Activated T-cell treated with anti-CD3 and anti-CD28 coated beads, Interleukin-2, amount 50 U/mL, for 48 hours (primary cell): ENCODE data around the gene CRABP1.
"Not testable (repeated sequence)": the region's sequence is repeated elsewhere in the genome, so short reads cannot be mapped to it uniquely, and the experiment has no call there.

Experiments used
- DNase-seq, 2 experiments: peaks; one replicate each; pipeline ENCODE4 v3.0.0-alpha.2; 2020

Gene CRABP1

GRCh38 chr15:78380143-78380542, 40.0 kb downstream of the CRABP1 start:
- not testable (repeated sequence) for DNase-seq

DNA sequence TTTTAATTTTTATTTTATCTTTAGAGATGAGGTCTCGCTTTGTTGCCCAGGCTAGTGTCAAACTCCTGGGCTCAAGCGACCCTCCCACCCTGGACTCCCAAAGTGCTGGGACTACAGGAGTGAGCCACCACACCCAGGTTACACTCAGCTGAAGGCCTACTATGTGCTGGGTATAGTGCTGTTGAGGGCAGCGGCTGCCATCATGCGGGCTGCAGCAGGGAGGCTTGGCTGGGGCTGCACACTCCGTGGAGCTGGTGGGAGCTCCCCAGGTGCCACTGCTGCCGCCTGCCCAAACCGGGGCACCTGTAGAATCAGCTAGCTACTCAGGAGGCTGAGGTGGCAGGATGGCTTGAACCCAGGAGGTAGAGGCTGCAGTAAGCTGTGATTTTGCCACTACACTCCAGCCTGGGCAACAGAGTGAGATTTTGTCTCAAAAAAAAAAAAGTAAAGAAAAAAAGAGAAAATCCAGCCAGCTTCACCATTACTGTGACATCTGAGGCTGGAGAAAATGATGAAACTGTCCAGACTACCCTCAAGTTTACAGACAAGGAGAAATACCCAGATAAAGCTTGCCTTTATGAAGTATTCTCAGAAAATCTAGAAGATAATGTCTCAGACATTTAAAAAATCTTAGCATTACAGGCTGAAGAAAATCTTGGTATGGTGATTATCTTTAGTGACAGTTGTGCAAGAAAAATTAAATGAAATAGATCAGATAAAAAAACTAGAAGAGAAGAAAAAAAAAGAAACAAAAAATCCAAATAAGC, 42.1 kb downstream of the CRABP1 start:
- no peak for DNase-seq

GRCh38 chr15:78384651-78385050, 44.5 kb downstream of the CRABP1 start:
- no peak for DNase-seq

- DNase-seq = no peak
Measured at GRCh38 chr15:78387246-78388037, 47.3 kb downstream of the CRABP1 start.

DNA sequence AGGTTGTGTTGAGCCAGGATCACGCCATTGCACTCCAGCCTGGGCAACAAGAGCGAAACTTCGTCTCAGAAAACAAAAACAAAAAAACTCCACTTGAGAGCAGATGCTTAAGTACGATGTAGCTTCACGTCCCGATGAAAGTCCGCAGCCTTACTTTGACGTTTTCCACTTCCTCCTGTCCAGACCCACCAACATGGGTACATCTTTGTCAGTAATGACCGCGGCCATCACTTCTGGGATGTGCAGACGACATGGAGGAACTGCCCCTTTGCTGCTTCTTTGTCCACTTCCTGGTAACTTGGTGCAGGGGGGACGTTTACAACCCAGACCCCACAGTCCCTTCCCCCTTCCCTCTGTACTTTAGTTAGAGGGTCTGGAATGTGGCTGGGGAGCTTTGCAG, 48.7 kb downstream of the CRABP1 start:
- no peak for DNase-seq

DNA sequence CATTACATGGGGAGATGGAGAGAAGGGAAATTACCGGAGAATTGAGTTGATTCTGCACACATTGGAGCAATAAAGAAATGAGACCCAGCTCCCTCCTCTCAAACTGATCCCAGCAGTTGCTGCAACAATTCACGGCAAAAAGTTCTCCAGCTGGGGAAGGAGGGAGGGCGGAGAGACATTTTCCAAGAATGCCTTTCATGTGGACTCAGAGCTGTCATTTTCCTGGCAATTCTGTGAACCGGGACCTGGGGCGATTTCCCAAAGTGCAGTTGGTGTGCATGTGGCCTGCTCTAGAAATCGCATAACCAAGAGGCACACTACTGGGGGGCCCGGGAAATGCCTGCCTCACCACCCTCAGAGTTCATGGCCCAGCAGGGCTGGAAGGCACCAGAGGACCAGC, 49.2 kb downstream of the CRABP1 start:
- DNase-seq = no peak

- DNase-seq = no peak
Measured at GRCh38 chr15:78389738-78390137, 49.6 kb downstream of the CRABP1 start.

- no peak for DNase-seq
Measured at GRCh38 chr15:78390242-78390641, 50.1 kb downstream of the CRABP1 start.

DNA sequence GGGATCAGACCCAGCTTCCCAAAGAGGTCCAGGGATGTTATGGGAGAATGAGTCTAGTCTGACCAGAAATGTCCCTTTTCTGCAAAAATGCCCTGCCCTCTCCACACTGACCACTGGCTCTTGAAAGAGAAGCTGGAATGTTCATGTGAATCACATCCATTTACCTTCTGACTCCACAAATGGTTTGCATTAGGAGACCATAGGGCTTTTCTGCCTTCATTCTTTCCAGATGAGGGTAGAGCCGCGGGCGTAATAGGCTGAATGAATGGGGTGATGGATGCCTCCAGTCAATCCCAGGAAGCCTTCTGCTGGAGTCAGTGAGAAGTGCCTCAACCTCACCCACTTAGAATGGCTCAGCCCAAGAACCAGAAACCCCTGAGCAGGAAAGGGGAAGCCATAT, 50.7 kb downstream of the CRABP1 start:
- DNase-seq = no peak

- no peak for DNase-seq
Measured at GRCh38 chr15:78391781-78392180, 51.6 kb downstream of the CRABP1 start.

DNA sequence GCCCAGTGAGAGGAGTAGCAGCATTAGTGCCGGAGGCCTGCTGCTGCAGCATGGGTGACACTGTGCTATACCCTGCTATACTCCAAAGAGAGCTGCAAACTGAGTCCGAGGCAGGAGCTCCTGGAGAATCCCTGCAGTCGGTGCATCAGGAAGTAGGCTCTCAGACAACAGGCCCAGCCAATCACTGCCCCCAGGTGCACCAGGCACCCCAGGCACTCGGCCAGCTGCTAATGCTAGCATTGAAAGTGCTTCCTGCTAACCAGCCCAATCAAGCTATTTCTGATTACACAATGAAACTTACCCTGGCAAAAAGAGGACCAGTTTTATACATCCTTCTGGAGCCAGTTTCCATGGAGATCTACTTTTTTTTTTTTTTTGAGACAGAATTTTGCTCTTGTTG, 52.3 kb downstream of the CRABP1 start:
- DNase-seq = no peak

DNA sequence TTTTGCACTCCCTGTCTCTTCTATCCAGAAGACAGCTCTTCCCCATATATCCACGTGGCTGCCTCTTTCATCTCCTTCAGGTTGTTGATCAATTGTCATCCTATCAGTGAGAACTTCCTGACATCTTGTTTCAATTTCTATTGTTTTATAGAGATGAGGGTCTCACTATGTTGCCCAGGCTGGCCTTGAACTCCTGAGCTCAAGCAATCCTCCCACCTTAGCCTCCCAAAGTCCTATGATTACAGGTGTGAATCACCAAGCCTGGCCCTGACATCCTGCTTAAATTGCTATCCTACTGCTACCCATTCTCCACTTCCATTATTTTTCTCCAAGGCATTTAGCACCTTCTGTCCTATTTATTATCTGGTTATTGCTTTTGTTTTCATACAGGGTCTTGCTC, 53.0 kb downstream of the CRABP1 start:
- DNase-seq = no peak

DNA sequence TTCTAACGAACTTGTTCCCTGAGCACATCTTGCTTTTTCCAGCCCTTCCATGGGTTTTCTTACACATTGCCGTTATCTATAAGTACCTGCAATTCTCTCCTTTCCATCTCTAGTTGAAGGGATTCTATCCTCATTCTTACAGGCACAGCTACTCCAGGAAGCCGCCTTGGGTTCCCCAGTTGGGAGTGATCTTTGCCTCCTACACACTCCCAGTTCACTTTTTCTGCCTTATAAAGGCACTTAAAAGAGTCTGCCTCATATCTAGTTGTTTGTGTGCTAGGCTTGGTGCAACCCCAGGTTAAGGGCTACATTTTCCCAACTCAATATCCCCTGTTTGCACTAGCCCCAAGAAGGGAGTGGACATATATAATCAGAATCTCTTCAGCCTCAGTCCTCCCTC, 53.9 kb downstream of the CRABP1 start:
- no peak for DNase-seq

DNA sequence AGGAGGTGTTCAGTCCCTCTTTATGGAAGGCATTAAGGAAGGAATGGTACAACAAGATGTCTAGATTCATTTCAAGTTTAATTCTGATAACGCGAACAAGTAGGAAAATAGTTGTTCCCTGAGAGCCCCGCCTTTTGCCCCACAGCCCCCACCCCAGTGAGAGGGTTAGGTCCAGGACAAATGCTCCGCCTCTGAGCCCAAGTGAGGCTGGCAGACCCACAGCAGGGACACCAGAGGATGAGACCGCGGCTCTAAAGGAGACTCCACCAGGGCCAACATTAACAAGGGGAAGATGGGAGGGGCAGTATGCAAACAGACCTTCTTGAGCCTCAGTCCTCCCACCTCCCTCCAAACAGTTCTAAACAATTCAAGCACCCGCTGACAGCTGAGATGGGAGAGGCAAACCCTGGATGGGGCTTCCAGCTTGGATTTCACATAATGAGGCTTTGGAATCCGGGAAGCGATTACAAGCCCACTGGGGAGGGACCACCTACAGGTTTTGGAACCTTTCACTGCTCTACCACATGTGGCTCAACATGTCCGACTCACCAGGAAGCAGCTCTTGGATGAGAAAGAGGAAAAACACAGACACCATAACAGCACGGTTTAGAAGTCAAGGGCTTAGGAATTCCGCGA, 54.9 kb downstream of the CRABP1 start:
- no peak for DNase-seq

DNA sequence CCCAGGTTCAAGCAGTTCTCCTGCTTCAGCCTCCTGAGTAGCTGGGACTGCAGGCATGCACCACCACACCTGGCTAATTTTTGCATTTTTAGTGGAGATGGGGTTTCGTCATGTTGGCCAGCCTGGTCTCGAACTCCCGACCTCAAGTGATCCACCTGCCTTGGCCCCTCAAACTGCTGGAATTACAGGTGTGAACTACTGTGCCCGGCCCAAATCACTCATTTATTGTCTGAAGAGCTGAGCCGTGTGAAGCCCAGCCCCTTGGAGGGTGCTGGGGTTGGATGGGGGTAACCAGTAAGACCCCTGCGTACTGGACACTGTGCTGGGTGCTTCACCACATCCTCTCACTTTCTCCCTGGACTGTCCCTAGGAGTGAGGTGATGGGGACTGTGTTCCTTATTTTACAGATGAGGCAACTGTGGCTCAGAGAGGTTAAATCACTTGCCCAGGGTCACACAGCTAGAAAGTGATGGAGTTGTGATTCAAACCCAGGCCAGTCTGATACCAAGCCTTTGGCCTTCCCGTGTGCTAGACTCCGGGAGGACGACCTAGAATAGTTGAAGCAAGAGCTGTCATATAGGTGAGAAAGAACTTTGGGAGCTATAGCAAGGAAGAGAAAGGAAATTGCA, 56.1 kb downstream of the CRABP1 start:
- DNase-seq = no peak

DNA sequence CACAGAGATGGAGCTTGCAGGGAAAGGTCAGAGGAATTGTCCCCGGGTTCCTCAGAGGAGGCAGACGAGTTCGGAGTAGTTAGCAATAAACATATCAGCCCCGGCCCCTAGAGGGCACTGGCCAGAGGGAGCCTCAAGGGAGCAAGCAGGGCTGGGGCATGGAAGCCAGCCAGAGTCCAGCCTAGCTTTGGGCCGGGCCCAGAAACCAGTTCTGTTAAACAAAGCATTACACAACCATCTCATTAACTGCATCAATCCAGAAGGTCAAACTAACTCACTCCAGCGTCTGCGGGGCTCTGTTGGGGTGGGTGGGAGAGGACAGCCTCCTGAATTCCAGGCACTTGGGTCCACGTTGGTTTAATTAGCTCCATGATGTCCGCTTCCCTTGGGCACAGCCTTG, 56.8 kb downstream of the CRABP1 start:
- no peak for DNase-seq

DNA sequence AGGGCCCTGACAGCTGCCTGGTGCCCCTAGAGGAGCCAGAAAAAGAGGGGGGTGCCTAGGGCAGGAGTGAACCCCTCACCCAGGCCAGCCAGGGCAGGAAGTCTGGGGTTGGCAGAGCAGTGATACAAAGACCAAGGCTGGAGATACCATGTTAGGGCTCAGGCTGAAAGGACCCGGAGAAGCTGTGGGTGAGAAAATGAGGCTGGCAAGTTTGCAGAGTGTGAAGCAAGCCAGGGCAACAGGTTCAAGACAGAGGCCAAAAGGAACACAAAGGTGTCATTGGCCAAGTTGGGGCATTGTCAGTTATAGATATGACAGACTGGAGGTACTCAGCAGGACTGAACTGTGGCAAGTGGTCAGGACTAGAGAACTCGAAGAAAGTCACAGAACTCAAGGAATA, 57.2 kb downstream of the CRABP1 start:
- no peak for DNase-seq
